GM12878 (cell line): ENCODE data around the gene HHAT. TPM values are rescaled to one million over a fixed set of nuclear protein-coding genes. Genes with fewer than 3 reads are reported as not detected.

Experiments
- ATAC-seq: fragments of 200-7000 bp; cut with Tn5 transposase; 3 replicates; pipeline ENCODE4 v1.9.1; 2020; ENCODE audit warnings: mild to moderate bottlenecking, moderate library complexity
- BruUV-seq: library from RNA; stranded (reverse); fragments of 400-500 nt; replicated peaks from 2 replicates; lab custom pipeline; 2021; lab: Mats Ljungman, UMichigan
- CTCF ChIA-PET: fragments of 300-600 bp; sonication (Branson Sonifier 250); formaldehyde crosslinking; extraction: SDS; loops from one replicate; lab custom pipeline; 2021; ENCODE audit warnings: inconsistent platforms; lab: Yijun Ruan, JAX
- POLR2A ChIA-PET: fragments of 350-600 bp; formaldehyde crosslinking; extraction: SDS; loops from one replicate; lab custom pipeline; 2021; ENCODE audit warnings: inconsistent platforms; lab: Charles Lee
- RAD21 ChIA-PET: fragments of 300-600 bp; sonication (Branson Sonifier 250); formaldehyde crosslinking; loops from one replicate; lab custom pipeline; 2023; ENCODE audit warnings: antibody characterized with exemption; ENCODE audit not compliant: unreplicated experiment; lab: Charles Lee
- SMC1A ChIA-PET: fragments of 300-600 bp; sonication (Branson Sonifier 250); formaldehyde crosslinking; loops from one replicate; lab custom pipeline; 2023; ENCODE audit not compliant: unreplicated experiment, uncharacterized antibody; lab: Charles Lee
- DNase-seq: peaks from one replicate; pipeline ENCODE4 v3.0.0-alpha.2; 2011; ENCODE audit warnings: low read depth, low spot score
- FAIRE-seq: peaks from 3 replicates; lab custom pipeline; 2011; peaks lifted over from hg19 to GRCh38; lab: Jason Lieb, UNC
- H2AFZ ChIP-seq: 2 replicates; pipeline ENCODE4 v1.6.0; 2011; ENCODE audit warnings: low read depth, low read length, control low read depth; ENCODE audit not compliant: control insufficient read depth
- H3K27ac ChIP-seq: 2 replicates; pipeline ENCODE4 v1.5.1; 2011; ENCODE audit warnings: control low read depth; ENCODE audit not compliant: control insufficient read depth, insufficient read depth
- H3K27me3 ChIP-seq, 2 experiments: replicated peaks in 1 of 2; 2 replicates each; pipeline versions ENCODE4 v1.6.0 to v1.6.1; 2011; ENCODE audit warnings: low read length in 1 of 2; ENCODE audit not compliant: control insufficient read depth in 2 of 2, insufficient read depth in 2 of 2
- H3K36me3 ChIP-seq, 2 experiments: 2 replicates each; pipeline ENCODE4 v1.5.1; 2011; ENCODE audit warnings: low read length in 1 of 2; ENCODE audit not compliant: control insufficient read depth in 2 of 2, insufficient read depth in 2 of 2
- H3K4me1 ChIP-seq: 2 replicates; pipeline ENCODE4 v1.6.1; 2011; ENCODE audit warnings: mild to moderate bottlenecking, low read length, moderate library complexity, mixed read lengths; ENCODE audit not compliant: control insufficient read depth, insufficient read depth
- H3K4me2 ChIP-seq: 2 replicates; pipeline ENCODE4 v1.6.0; 2011; ENCODE audit warnings: control low read depth; ENCODE audit not compliant: control insufficient read depth, insufficient read depth
- H3K4me3 ChIP-seq: fragments of 200-600 bp; sonication (generic); 2 replicates; pipeline ENCODE4 v1.5.1; 2016
- H3K79me2 ChIP-seq: 2 replicates; pipeline ENCODE4 v1.6.0; 2011; ENCODE audit warnings: low read length; ENCODE audit not compliant: control insufficient read depth, insufficient read depth
- H3K9ac ChIP-seq: 2 replicates; pipeline ENCODE4 v1.8.0; 2011; ENCODE audit warnings: low read length, control low read depth, mixed read lengths; ENCODE audit not compliant: control insufficient read depth, insufficient read depth
- H3K9me3 ChIP-seq: replicated peaks from 3 replicates; pipeline ENCODE4 v1.5.1; 2011; ENCODE audit warnings: mild to moderate bottlenecking, low read length; ENCODE audit not compliant: control insufficient read depth, insufficient read depth
- H4K20me1 ChIP-seq: 2 replicates; pipeline ENCODE4 v1.6.0; 2011; ENCODE audit not compliant: control insufficient read depth, insufficient read depth
- CREM ChIP-seq: IDR thresholded peaks from 2 replicates; pipeline ENCODE4 v1.6.1; 2014; ENCODE audit warnings: antibody characterized with exemption, low read depth
- DPF2 ChIP-seq: fragments of 450-650 bp; IDR thresholded peaks from 2 replicates; pipeline ENCODE4 v1.6.1; 2017; ENCODE audit warnings: mild to moderate bottlenecking
- EP300 ChIP-seq, 2 experiments: fragments of 150-350 bp in 1 of 2; IDR thresholded peaks; 2 replicates each; pipeline ENCODE4 v1.6.1; 2011 to 2012; ENCODE audit warnings: low read depth in 2 of 2, low read length in 2 of 2, borderline replicate concordance in 1 of 2, improper control_type of control experiment in 1 of 2, inconsistent platforms in 1 of 2; ENCODE audit not compliant: control insufficient read depth in 1 of 2
- SIX5 ChIP-seq: IDR thresholded peaks from 2 replicates; pipeline ENCODE4 v1.6.1; 2011; ENCODE audit warnings: mild to moderate bottlenecking, low read depth, low read length, moderate library complexity; ENCODE audit not compliant: severe bottlenecking
- TCF7 ChIP-seq: IDR thresholded peaks from 2 replicates; pipeline ENCODE4 v1.6.1; 2014; ENCODE audit warnings: antibody characterized with exemption, borderline replicate concordance
- YY1 ChIP-seq: IDR thresholded peaks from 2 replicates; pipeline ENCODE4 v1.6.1; 2011; ENCODE audit warnings: low read depth, mild to moderate bottlenecking, low read length
- ZBED1 ChIP-seq: IDR thresholded peaks from 2 replicates; pipeline ENCODE4 v1.6.1; 2016; ENCODE audit warnings: borderline replicate concordance
- WGBS: methylation state at CpG from one replicate; pipeline ENCODE4 v1.1.6; 2016; ENCODE audit warnings: low lambda C conversion rate; ENCODE audit not compliant: insufficient replicate concordance, insufficient coverage; ENCODE audit errors: missing lambda C conversion rate; 5-methylcytosine and 5-hydroxymethylcytosine counted together
- in situ Hi-C: fragments of 300-500 bp; cut with MboI; formaldehyde crosslinking; loops from 9 replicates; pipeline ENCODE4 v1.14.3; 2018; ENCODE audit warnings: mixed read lengths
- intact Hi-C: fragments of 100-400 bp; cut with micrococcal nuclease; formaldehyde crosslinking; loops from one replicate; pipeline ENCODE4 v1.14.2; 2022; ENCODE audit not compliant: unreplicated experiment
- polyA plus RNA-seq, 11 experiments: library from polyadenylated mRNA; depleted of rRNA in 4 of 11; unstranded in 6 of 11; stranded (reverse) in 5 of 11; fragments of >200 nt; fragmentation: Nextera tagmentation in 4 of 11; fragmentation: Illumina TruSeq in 1 of 11; extraction: Ambion mirVana in 4 of 11; extraction: Trizol in 1 of 11; gene quantifications; 1 replicate in 1 of 11; 2 replicates in 10 of 11; pipeline versions ENCODE4 v1.2.1 to v1.2.3, GENCODE V29; 2011 to 2016; ENCODE audit warnings: inconsistent platforms in 2 of 11, missing spikeins in 2 of 11, low read depth in 1 of 11
- total RNA-seq, 4 experiments: library from RNA; depleted of rRNA in 3 of 4; stranded (reverse); fragments of >200 nt in 3 of 4; fragmentation: Illumina TruSeq in 1 of 4; extraction: Trizol in 1 of 4; gene quantifications; 2 replicates each; pipeline versions ENCODE4 v1.2.1 to v1.2.3, GENCODE V29; 2013 to 2021

The HHAT gene
- total and polyA plus RNA-seq, 10 of the 15 experiments (the other 5 are each of a cell fraction or from before 2014, with no cell fraction given): 1.2 to 37.6 (median 2.6) TPM

GRCh38 chr1:210677533-210677932 is 348.8 kb downstream of the HHAT start (continued):
- TF ChIP-seq SIX5: no peak
- no peak for TF ChIP-seq CREM
- TF ChIP-seq, all 136 proteins: peak for 0

GRCh38 chr1:210678306-210678705 is 349.6 kb downstream of the HHAT start:
- ChIA-PET SMC1A (interaction anchor here (0.7 to 1.6 kb wide), 7 partner anchors 8 to 69 kb away, joined by 3 to 4 read pairs (median 3); no protein-coding TSS in a partner anchor), CTCF (interaction anchor here (1.0 to 1.5 kb wide), 4 partner anchors 15 to 24 kb away, joined by 4 to 6 read pairs (median 5); no protein-coding TSS in a partner anchor), POLR2A (no interaction called here), RAD21 (interaction anchor here (0.9 to 1.2 kb wide), 2 partner anchors 86 to 275 kb away, joined by 3 to 4 read pairs; no protein-coding TSS in a partner anchor)
- intact Hi-C loops: no loop called here
- DNase-seq (no peak), FAIRE-seq (no peak), ATAC-seq (no peak)
- Histone ChIP-seq H3K27ac (no peak overlapping the region), H3K4me1 (no peaks in the 10 kb centered on the region), H3K4me3 (no peak overlapping the region), H3K9ac (no peak overlapping the region), H4K20me1 (no peaks in the 10 kb centered on the region), H3K4me2 (no peak overlapping the region), H2AFZ (no peak overlapping the region), H3K27me3 (no peaks in the 10 kb centered on the region), H3K36me3 (no peaks in the 10 kb centered on the region), H3K79me2 (no peaks in the 10 kb centered on the region), H3K9me3 (no peaks in the 10 kb centered on the region)
- in situ Hi-C loops: no loop called here
- 65% methylated on average over 3 of the region's 3 CpGs for WGBS
- no TSS peak for BruUV-seq
- no peak for TF ChIP-seq DPF2

- Histone ChIP-seq H2AFZ (no peak overlapping the region), H3K4me2 (no peak overlapping the region), H4K20me1 (no peaks in the 10 kb centered on the region), H3K9me3 (no peaks in the 10 kb centered on the region), H3K79me2 (no peaks in the 10 kb centered on the region), H3K27ac (no peak overlapping the region), H3K36me3 (no peaks in the 10 kb centered on the region), H3K4me1 (peaks cover 19% of the 10 kb centered on the region), H3K4me3 (no peak overlapping the region), H3K9ac (no peak overlapping the region), H3K27me3 (no peaks in the 10 kb centered on the region)
- in situ Hi-C loops: no loop called here
- ChIA-PET CTCF (no interaction called here), POLR2A (interaction anchor here (1.4 kb wide), 1 partner anchor 9 kb away, joined by 3 read pairs; no protein-coding TSS in a partner anchor), RAD21 (no interaction called here), SMC1A (interaction anchor here (1.2 kb wide), 1 partner anchor 232 kb away, joined by 3 read pairs; no protein-coding TSS in a partner anchor)
- intact Hi-C loops: loop anchor here (10.0 kb wide), 1 partner anchor 276 kb away; no protein-coding TSS in a partner anchor
- 84% methylated on average over 7 of the region's 7 CpGs for WGBS
- ATAC-seq (no peak), FAIRE-seq (no peak), DNase-seq (no peak)
- TF ChIP-seq YY1 (no peak), TCF7 (no peak), ZBED1 (no peak), EP300 (IDR thresholded peaks at IDR 0.05; ENCODE audit: borderline replicate concordance in 1 of 2, control insufficient read depth in 1 of 2, low read depth in 2 of 2, low read length in 2 of 2) (no peak)
- BruUV-seq: no TSS peak
Observed at GRCh38 chr1:210681158-210681557, 352.5 kb downstream of the HHAT start.
